ENCODE data around the gene ACP5.
"Not testable (repeated sequence)": the region's sequence is repeated elsewhere in the genome, so short reads cannot be mapped to it uniquely, and the experiment has no call there.

The ACP5 gene

DNA sequence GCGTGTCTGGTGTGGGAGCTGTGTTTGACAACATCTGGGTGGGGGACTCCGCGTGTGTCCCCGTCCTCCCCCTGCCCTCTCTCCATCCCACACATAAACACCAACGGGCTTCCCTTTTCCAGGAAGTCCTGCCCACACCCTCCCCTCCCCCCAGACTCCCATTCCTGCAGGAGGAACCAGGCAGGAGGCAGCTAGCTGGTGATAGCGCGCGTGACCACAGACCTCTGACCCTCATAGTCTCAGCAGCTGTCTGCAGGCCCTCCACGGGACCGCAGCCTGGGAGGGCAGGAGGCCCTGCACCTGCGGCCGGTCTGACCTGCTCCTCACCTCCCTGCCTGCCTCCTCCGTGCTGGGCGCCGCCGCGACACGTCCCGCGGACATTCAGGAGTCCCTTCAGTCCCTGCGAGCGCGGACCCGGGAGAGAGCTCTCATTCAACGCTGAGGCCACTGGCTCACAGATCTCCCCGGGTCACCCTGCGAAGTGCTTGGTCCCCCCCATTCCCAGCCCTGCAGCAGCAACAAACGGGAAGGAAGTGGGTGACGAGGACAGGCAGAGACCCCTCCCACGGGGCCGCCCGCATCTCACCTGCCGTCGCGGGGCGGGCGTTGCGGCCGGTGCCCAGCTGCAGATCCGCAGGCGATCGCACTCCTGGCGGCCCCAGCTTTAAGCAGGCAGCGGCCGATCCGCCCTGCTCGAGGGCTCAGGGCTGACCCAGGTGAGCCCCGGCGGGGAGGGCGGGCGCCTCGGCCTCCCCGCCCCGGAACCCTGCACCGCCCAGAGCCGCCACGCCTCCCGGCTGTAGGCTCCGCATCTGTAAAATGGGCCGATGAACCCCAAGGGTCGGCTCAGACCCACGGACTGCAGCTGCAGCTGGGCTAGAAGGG is 1.1 kb upstream of the ACP5 start:
- DNase-seq (ENCODE audit: low read depth in 1 of 2, low spot score in 1 of 2): no peak

DNA sequence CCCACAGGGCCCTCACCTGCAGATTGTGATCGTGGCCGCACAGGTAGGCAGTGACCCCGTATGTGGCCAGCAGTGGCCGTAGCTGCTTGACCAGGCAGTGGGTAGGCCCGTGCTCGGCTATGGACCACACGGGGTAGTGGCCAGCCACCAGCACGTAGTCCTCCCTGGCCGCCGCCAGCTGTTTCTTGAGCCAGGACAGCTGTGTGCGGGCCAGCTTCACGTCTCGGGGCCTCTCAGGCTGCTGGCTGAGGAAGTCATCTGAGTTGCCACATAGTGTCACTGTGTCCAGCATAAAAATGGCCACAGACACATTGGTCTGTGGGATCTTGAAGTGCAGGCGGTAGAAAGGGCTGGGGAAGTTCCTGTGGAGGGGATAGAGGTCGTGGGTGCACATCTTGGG is 1.2 kb downstream of the ACP5 start:
- no peak for DNase-seq (ENCODE audit: low read depth in 1 of 2, low spot score in 1 of 2)

DNA sequence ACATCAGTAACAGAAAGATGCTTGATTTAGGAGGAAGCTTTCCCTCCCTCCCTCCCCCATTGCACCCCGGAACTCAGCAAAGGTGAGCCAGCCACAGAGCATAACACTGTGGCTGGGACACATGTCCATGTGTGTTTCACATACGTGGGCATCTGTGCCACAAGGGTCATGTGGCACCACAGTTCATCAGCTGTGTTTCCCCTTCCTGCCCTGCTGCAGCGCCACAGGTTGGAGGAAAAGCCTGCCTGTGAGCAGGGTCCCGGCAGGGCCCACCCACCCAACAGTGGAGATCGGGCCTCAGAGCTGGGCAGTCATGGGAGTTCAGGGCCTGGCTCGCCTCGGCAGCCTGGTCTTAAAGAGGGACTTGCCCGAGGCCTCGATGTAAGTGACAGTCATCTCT is 2.8 kb downstream of the ACP5 start:
- DNase-seq (ENCODE audit: low read depth in 1 of 2, low spot score in 1 of 2): no peak

DNA sequence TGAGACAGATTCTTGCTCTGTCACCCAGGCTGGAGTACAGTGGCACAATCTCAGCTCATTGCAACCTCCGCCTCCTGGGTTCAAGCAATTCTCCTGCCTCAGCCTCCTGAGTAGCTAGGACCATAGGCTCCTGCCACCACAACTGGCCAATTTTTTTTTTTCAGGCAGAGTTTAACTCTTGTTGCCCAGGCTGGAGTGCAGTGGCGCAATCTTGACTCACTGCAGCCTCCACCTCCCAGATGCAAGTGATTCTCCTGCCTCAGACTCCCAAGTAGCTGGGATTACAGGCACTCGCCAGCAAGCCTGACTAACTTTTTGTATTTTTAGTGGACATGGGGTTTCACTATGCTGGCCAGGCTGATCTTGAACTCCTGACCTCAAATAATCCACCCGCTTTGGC is 3.7 kb downstream of the ACP5 start:
- not testable (repeated sequence) for DNase-seq (ENCODE audit: low read depth in 1 of 2, low spot score in 1 of 2)

DNA sequence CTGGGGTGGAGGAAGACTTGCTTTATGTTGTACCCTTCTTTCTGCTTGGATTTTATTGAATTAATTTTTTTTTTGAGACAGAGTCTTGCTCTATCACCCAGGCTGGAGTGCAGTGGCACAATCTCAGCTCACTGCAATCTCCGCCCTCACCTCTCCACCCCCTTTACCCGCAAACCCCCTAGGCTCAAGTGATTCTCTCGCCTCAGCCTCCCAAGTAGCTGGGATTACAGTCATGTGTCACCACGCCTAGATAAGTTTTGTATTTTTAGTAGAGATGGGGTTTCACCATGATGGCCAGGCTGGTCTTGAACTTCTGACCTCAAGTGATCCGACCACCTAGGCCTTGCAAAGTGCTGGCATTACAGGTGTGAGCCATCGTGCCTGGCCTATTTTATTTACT is 4.1 kb downstream of the ACP5 start:
- DNase-seq (ENCODE audit: low read depth in 1 of 2, low spot score in 1 of 2): not testable (repeated sequence)

DNA sequence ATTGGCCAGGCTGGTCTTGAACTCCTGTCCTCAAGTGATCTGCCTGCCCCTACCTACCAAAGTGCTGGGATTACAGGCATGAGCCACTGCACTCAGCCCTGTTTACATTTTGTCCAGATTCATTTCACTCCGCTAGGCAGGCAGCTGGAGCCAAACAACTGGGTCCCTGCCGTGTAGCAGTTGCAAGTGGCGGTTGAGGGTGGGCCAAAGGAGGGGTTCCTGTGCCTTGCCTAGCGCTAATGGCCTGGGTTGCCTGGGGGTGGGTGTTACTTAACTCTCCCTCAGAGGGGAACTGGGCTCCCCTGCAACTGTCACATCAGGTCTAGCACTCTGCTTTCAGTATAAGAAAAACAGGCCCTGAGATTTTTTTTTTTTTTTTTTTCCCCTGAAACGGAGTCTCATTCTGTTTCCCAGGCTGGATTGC is 7.4 kb downstream of the ACP5 start:
- no peak for DNase-seq (ENCODE audit: low read depth in 1 of 2, low spot score in 1 of 2)

DNA sequence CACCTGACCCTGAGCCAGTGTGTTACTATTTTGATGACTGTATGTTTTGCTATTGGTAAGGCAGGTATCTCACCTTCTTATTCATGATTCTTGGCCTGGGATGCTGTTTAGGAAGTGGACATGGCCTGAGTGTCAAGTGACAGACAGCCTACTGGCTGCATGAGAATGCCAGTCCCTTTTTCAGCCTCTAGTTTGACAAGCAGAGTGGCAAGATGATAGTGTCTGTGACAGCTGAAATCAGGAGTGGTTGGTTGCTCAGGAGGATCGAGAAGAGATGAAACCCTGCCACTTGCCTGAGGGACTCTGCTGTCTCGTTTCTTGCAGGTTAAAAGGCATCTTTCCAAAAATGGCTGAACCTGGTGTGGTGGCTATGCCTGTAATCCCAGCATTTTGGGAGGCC is 11.3 kb downstream of the ACP5 start:
- no peak for DNase-seq (ENCODE audit: low read depth in 1 of 2, low spot score in 1 of 2)

DNA sequence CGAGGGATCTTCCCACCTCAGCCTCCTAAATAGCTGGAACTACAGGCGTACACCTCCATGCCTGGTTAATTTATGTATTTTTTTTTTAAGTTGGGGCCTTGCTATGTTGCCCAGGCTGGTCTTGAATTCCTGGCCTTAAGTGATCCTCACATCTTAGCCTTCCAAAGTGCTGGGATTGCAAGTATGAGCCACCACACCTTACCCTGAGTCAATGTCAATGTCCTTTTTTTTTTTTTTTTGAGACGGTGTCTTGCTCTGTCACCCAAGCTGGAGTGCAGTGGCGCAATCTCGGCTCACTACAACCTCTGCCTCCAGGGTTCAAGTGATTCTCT is 11.8 kb downstream of the ACP5 start:
- DNase-seq (ENCODE audit: low read depth in 1 of 2, low spot score in 1 of 2): not testable (repeated sequence)

DNA sequence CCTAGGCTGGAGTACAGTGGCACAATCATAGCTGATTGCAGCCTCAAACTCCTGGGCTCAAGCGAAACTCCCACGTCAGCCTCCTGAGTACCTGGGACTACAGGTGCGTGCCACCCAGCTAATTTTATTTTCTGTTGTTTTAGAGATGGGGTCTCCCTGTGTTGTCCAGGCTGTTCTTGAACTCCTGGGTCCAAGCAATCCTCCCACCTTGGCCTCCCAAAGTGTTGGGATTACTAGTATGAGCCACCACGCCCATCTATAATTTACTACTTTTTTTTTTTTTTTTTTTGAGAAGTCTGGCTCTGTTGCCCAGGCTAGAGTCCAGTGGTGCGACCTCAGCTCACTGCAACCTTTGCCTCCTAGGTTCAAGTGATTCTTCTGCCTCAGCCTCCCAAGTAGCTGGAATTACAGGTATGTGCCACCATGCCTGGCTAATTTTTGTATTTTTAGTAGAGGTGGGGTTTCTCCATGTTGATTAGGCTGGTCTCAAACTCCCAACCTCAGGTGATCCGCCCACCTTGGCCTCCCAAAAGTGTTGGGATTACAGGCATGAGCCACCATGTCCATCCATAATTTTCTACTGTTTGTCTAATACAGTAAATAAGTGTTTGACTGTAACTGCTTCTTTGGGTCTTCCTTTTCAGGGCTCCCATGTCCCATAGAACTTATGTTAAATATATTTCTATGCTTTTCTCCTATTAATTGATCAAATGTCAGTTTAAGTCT is 13.2 kb downstream of the ACP5 start:
- not testable (repeated sequence) for DNase-seq (ENCODE audit: low read depth in 1 of 2, low spot score in 1 of 2)

DNA sequence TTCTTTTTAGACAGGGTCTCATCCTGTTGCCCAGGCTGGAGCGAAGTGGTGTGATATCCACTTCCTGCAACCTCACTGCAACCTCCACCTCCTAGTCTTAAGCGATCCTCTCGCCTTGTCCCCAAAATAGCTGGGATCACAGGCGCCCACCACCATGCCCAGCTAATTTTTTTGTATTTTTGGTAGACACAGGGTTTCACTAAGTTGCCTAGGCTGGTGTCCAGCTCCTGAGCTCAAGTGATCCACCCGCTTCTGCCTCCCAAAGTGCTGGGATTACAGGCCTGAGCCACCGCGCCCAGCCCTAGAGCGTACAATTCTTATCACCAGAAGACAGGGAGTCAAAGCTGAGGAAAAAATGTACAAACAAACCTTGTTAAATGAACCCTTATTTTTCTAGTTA is 13.9 kb downstream of the ACP5 start:
- DNase-seq (ENCODE audit: low read depth in 1 of 2, low spot score in 1 of 2): no peak

DNA sequence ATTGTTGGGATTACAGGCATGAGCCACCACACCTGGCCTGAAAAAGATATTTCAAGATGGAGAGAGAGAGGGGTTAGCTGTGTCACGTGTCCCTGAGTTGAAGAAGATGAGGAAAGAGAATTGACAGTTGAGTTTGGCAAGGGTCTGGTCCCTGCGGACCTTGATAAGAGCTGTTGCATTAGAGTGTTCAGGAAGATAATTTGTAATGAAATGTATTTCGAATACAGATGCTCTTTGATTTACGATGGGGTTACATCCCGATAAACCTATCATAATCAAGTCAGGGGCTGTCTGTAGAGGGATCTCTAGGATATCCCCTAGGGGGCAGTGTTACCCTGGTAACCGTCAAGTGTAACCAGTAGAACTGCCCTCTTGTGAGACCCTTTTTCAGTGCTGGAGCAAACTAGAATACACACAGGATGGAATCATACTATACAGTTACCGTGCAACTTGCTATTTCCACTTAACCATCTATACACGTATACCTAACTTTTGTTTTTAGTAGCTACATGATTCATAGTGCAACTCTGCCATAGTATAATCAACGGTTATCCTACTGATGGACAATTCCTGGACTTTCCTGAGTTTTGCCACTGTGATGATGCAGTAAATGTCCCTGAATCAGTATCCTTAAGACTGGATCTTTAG is 16.9 kb downstream of the ACP5 start:
- DNase-seq (ENCODE audit: low read depth in 1 of 2, low spot score in 1 of 2): peak in 1 of 2 donors; percentile 68

DNA sequence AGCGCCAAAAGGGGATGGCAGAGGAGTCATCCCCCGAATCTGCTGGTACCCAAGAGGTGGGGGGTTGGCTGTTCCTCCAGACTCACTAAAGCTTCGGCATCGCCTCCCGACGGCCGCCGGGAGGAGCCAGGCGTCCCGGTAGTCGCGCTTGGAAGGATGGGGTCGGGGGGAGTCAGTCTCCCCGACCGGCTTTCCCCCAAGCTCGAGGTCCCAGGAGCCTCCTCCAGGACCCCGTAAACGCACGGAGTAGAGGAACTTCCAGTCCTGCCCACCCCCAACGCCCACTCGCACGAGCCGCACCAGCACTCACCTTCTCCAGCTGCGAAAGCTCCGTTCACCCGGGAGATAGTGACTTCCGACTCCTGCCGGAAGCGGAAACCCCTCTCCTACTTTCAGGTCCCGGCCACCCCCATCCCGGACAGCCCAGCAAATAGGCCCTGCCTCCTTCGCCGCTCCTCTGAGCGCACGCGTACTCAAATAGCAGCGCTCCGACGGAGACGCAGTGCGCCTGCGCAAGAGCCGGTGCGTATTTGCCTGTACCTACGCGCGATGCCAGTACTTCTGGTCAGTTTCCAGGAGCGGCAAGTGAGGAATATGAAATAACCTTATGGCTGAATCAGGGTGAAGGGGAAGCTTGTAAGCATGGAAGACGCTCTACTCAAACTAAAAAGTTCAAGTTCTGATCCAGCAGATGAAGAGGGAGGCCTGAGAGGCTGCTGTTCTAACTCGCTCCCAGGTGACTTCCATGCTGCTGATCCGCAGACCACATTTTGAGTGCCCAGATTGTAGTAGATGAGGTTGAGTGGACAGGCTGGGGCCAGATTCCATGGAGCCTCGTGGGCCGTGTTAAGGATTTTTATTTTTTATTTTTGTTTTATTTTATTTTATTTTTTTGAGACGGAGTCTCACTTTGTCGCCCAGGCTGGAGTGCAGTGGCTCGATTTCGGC is 18.3 kb downstream of the ACP5 start, which contains the start of gene ELOF1:
Gene ELOF1 (minus strand): TSS at position 350 of the 948 bp plus-strand sequence. CDS start 4,883 bp downstream, outside the sequence.
- peak; percentile 89 to 97 for DNase-seq (ENCODE audit: low read depth in 1 of 2, low spot score in 1 of 2)

DNA sequence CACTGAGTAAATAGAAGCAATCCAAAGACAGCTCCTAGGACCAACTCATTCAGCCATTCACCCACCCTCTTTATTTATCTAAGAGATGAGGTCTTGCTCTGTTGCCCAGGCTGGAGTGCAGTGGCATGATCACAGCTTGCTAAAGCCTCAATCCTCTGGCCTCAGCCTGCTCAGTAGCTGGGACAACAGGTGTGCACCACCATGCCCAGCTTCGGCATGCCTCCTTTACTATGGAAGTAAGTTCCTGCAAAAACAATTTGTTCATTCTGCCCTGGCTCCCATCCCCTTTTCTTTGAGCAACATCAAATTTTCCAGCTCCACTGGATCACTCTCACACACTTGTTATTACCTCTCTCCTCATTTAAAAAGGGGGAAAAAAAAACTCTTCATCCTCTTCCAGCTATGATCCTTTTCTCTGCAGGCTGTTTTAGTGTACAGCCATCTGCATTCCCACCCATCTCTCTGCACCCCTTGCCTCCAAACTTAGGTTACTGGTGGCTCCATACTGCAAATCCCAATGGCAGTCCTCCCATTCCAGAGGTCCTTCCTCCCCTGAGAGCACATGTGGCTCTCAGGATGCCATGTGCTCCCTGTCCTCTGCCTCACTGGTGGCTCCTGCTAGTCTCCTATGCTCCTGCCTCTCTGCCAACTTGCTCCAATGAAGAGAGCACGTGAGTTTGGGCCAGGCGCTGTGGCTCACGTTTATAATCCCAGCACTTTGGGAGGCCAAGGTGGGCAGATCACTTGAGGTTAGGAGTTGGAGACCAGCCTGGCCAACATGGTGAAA is 20.6 kb downstream of the ACP5 start:
- no peak for DNase-seq (ENCODE audit: low read depth in 1 of 2, low spot score in 1 of 2)

DNA sequence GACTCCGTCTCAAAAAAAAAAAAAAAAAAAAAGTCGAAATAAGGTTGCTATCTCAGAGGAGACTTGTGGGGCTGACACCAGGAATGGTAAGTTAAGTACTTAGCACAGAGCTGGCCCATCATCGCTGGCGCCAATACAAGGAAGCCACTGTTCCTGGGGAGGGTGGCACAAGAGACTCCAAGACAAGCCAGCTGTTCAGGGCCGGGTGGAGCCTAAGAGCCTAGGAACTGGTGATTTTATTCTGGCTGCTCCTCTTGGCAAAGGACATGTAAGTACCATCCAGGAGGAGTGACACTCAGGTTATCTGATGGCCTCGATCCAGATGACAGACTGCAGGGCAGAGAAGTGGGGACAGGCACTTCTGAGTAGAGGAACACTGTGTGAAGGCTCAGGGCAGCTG is 22.2 kb downstream of the ACP5 start:
- no peak for DNase-seq (ENCODE audit: low read depth in 1 of 2, low spot score in 1 of 2)

DNA sequence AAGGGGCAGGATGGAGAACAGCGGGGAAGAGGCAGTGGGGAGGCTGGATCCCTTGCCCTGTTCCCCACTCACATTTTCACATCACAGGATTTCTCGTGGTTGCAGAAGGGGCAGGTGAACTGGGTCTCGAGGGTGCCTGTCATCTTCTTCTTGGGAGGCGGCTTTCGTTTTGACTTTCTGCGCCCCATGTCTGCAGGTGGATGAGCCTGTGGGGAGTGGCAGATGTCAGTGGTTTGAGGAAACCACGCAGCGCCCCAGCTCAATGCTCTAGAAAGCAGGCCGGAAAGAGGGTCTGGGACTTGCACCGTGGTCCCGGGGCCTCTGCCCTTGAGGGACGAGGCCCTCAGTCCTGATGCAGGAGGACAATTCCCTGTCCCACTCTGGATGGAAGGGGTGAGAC is 23.3 kb downstream of the ACP5 start:
- no peak for DNase-seq (ENCODE audit: low read depth in 1 of 2, low spot score in 1 of 2)

DNA sequence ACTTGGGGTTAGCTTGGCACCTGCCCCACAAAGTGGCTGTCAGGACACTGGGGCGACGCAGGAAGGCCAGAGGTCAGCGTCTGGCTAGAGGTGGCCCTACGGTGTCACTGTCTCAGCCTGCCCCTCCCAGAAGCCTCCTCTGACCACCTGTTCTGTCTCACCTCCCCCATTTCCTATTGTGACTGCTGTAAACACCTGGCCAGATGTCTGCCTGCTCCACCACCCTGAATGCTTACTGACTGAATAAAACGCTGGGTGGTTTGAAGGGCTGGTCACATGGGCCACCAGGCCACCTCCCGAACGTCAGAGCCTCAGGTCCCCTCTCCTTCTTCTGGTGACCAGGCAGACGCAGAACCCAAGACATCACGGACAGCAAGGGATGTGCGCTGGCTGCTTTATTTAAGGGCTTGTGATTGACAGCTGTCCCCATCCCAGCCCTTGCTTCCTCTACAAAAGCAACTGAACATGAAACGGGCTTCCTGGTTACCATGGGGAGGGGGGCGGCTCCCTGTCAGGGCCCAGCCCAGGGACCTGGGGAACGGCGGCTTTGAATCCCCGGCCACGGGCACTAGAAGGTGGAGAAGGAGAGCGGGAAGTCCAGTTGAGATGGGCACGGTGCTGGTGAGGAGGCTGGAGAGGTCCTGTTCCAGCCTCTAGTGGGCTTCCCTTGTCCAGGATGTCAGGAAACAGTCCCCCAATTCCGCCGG is 24.6 kb downstream of the ACP5 start:
- DNase-seq (ENCODE audit: low read depth in 1 of 2, low spot score in 1 of 2): no peak

DNA sequence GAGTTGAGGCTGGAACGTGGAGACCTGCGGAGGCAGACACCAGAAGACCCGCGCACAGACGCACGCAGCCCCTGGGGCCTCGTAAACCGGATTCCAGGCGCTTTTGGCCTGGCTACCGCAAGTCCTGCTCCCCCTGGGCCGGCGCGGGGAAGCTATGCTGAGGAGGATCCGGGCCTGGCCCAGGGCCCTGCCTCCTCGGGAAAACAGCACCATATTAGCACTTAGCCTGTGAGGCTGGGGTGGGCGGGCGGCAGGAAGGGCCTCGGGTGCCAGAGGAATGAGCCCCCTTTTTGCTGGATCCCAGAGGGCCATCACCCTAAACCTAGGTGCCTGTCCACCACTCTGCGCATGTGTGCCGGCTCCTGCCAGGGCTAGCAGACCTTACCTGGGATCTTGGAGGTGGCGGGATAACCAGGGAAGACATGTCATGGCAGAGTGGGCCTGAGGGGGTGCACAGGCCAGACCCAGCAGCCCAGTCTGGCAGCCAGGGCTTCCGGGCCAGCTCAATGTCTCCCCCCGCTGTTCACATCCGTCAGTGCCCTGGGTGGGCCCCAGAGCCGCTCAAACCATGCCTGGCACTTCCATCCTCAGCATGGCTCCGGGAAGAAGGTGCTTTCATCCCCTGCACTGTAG is 25.7 kb downstream of the ACP5 start:
- no peak for DNase-seq (ENCODE audit: low read depth in 1 of 2, low spot score in 1 of 2)

DNA sequence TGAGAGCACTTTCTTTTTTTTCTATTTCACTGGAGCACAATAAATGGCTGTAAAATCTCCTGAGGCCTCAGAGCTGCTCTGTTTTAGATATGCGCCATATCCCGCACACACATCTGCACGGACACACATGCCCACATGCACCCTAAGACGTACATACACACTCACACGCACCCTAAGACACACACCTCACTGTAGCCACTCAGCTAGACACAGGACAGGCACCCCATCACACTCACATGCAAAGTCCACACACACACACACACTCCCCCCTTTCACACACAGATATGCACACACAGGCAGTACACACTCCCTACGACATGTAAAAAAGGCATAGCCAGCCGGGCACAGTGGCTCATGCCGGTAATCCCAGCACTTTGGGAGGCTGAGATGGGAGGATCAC is 27.2 kb downstream of the ACP5 start:
- DNase-seq (ENCODE audit: low read depth in 1 of 2, low spot score in 1 of 2): no peak

DNA sequence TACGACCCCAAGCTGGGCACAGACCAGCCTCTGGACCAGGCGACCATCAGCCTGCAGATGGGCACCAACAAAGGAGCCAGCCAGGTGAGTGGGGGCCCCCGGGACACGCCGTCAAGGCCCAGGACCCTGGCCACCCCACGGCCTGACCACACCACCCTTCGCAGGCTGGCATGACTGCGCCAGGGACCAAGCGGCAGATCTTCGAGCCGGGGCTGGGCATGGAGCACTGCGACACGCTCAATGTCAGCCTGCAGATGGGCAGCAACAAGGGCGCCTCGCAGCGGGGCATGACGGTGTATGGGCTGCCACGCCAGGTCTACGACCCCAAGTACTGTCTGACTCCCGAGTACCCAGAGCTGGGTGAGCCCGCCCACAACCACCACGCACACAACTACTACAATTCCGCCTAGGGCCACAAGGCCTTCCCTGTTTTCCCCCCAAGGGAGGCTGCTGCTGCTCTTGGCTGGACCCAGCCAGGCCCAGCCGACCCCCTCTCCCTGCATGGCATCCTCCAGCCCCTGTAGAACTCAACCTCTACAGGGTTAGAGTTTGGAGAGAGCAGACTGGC is 28.0 kb downstream of the ACP5 start:
- no peak for DNase-seq (ENCODE audit: low read depth in 1 of 2, low spot score in 1 of 2)

All from activated CD4-positive, alpha-beta T cell treated with anti-CD3 and anti-CD28 coated beads, Interleukin-2, amount 50 U/mL, for 24 hours (primary cell).